Immature natural killer cell (primary cell): ENCODE data around the gene GPRC5A. TPM values are rescaled to one million over a fixed set of nuclear protein-coding genes. Genes with fewer than 3 reads are reported as not detected.

Experiments
- DNase-seq, 3 donors: peaks; one replicate each; pipeline ENCODE4 v3.0.0; 2022; ENCODE audit warnings: mixed read lengths in 1 of 3
- H3K27ac Mint-ChIP-seq, 6 donors: one replicate each; pipeline ENCODE4 v1.8.0; 2020; ENCODE audit warnings: mixed read lengths in 6 of 6, mild to moderate bottlenecking in 5 of 6, inconsistent platforms in 4 of 6, moderate library complexity in 3 of 6
- H3K27me3 Mint-ChIP-seq, 3 donors: one replicate each; pipeline ENCODE4 v1.8.0; 2020 to 2021; ENCODE audit warnings: low read depth in 3 of 3, mild to moderate bottlenecking in 3 of 3, mixed read lengths in 3 of 3, moderate library complexity in 3 of 3, inconsistent platforms in 1 of 3
- H3K36me3 Mint-ChIP-seq, 3 donors: one replicate each; pipeline ENCODE4 v1.8.0; 2020; ENCODE audit warnings: mixed read lengths in 3 of 3, inconsistent platforms in 2 of 3, mild to moderate bottlenecking in 2 of 3
- H3K4me1 Mint-ChIP-seq, 2 donors: one replicate each; pipeline ENCODE4 v1.8.0; 2020; ENCODE audit warnings: inconsistent platforms in 2 of 2, mild to moderate bottlenecking in 2 of 2, mixed read lengths in 2 of 2, moderate library complexity in 1 of 2
- H3K4me3 Mint-ChIP-seq, 5 donors: one replicate each; pipeline ENCODE4 v1.8.0; 2020; ENCODE audit warnings: mild to moderate bottlenecking in 5 of 5, mixed read lengths in 5 of 5, inconsistent platforms in 3 of 5, moderate library complexity in 3 of 5
- H3K9me3 Mint-ChIP-seq, 6 donors: one replicate each; pipeline ENCODE4 v1.8.0; 2020; ENCODE audit warnings: mild to moderate bottlenecking in 6 of 6, mixed read lengths in 6 of 6, inconsistent platforms in 4 of 6, moderate library complexity in 3 of 6
- polyA plus RNA-seq, 3 donors: library from polyadenylated mRNA; unstranded; fragments of 300-500 nt; fragmentation: Illumina TruSeq; gene quantifications; one replicate each; pipeline ENCODE4 v1.2.3, GENCODE V29; 2021

The GPRC5A gene
- polyA plus RNA-seq, 3 donors from 2014 or later: not detected

- H3K27me3 Mint-ChIP-seq: peaks cover 1 to 6% (median 1%) of the 10 kb centered on the region in 3 donors
- H3K9me3 Mint-ChIP-seq: no peaks in the 10 kb centered on the region
- H3K36me3 Mint-ChIP-seq: no peaks in the 10 kb centered on the region
- H3K4me1 Mint-ChIP-seq: no peaks in the 10 kb centered on the region
- H3K27ac Mint-ChIP-seq: peak overlapping the region in 3 of 6 donors; percentile 40 to 73 (median 44)
- peak overlapping the region; percentile 8 to 82 (median 62) for H3K4me3 Mint-ChIP-seq
- peak; percentile 37 to 83 (median 44) for DNase-seq
These were observed 36.1 kb downstream of the GPRC5A start for GRCh38 chr12:12927211-12928079.

- Mint-ChIP-seq H3K4me3 (no peak overlapping the region), H3K4me1 (no peaks in the 10 kb centered on the region), H3K36me3 (no peaks in the 10 kb centered on the region), H3K27ac (no peak overlapping the region), H3K27me3 (peaks cover 1 to 6% (median 1%) of the 10 kb centered on the region in 3 donors), H3K9me3 (no peaks in the 10 kb centered on the region)
- no peak for DNase-seq
These were observed 38.3 kb downstream of the GPRC5A start for GRCh38 chr12:12929696-12930095.

GRCh38 chr12:12930633-12931219 lies 39.4 kb downstream of the GPRC5A start:
- Mint-ChIP-seq H3K4me3 (no peak overlapping the region), H3K36me3 (no peaks in the 10 kb centered on the region), H3K27me3 (peaks cover 1 to 6% (median 1%) of the 10 kb centered on the region in 3 donors), H3K9me3 (no peaks in the 10 kb centered on the region), H3K4me1 (no peaks in the 10 kb centered on the region), H3K27ac (no peak overlapping the region)
- no peak for DNase-seq

GRCh38 chr12:12933742-12934141 lies 42.4 kb downstream of the GPRC5A start:
- DNase-seq: no peak
- H3K27me3 Mint-ChIP-seq: no peaks in the 10 kb centered on the region
- no peaks in the 10 kb centered on the region for H3K36me3 Mint-ChIP-seq
- H3K4me3 Mint-ChIP-seq: no peak overlapping the region
- no peaks in the 10 kb centered on the region for H3K4me1 Mint-ChIP-seq
- H3K9me3 Mint-ChIP-seq: no peaks in the 10 kb centered on the region
- H3K27ac Mint-ChIP-seq: no peak overlapping the region

- H3K27ac Mint-ChIP-seq: no peak overlapping the region
- no peak overlapping the region for H3K4me3 Mint-ChIP-seq
- no peaks in the 10 kb centered on the region for H3K9me3 Mint-ChIP-seq
- H3K27me3 Mint-ChIP-seq: peaks cover 0 to 4% (median 0%) of the 10 kb centered on the region in 3 donors
- H3K4me1 Mint-ChIP-seq: no peaks in the 10 kb centered on the region
- no peak for DNase-seq
- H3K36me3 Mint-ChIP-seq: no peaks in the 10 kb centered on the region
These were observed 43.2 kb downstream of the GPRC5A start for GRCh38 chr12:12934556-12934955.

GRCh38 chr12:12936983-12937491 lies 45.7 kb downstream of the GPRC5A start:
- no peak overlapping the region for H3K27ac Mint-ChIP-seq
- no peaks in the 10 kb centered on the region for H3K36me3 Mint-ChIP-seq
- no peak overlapping the region for H3K4me3 Mint-ChIP-seq
- peaks cover 0 to 4% (median 2%) of the 10 kb centered on the region in 3 donors for H3K27me3 Mint-ChIP-seq
- no peak for DNase-seq
- H3K4me1 Mint-ChIP-seq: no peaks in the 10 kb centered on the region
- no peaks in the 10 kb centered on the region for H3K9me3 Mint-ChIP-seq

- no peaks in the 10 kb centered on the region for H3K9me3 Mint-ChIP-seq
- H3K27me3 Mint-ChIP-seq: peaks cover 0 to 4% (median 2%) of the 10 kb centered on the region in 3 donors
- H3K27ac Mint-ChIP-seq: no peak overlapping the region
- H3K36me3 Mint-ChIP-seq: no peaks in the 10 kb centered on the region
- DNase-seq: no peak
- no peaks in the 10 kb centered on the region for H3K4me1 Mint-ChIP-seq
- no peak overlapping the region for H3K4me3 Mint-ChIP-seq
These were observed 47.2 kb downstream of the GPRC5A start for GRCh38 chr12:12938541-12938940.

GRCh38 chr12:12939888-12940287 lies 48.5 kb downstream of the GPRC5A start:
- Mint-ChIP-seq H3K9me3 (no peaks in the 10 kb centered on the region), H3K4me3 (no peak overlapping the region), H3K4me1 (no peaks in the 10 kb centered on the region), H3K27ac (no peak overlapping the region), H3K36me3 (no peaks in the 10 kb centered on the region), H3K27me3 (peaks cover 1 to 4% (median 2%) of the 10 kb centered on the region in 3 donors)
- DNase-seq: no peak

- Mint-ChIP-seq H3K27ac (no peak overlapping the region), H3K4me3 (no peak overlapping the region), H3K36me3 (no peaks in the 10 kb centered on the region), H3K27me3 (peaks cover 4 to 7% (median 4%) of the 10 kb centered on the region in 3 donors), H3K9me3 (no peaks in the 10 kb centered on the region), H3K4me1 (no peaks in the 10 kb centered on the region)
- no peak for DNase-seq
These were observed 50.3 kb downstream of the GPRC5A start for GRCh38 chr12:12941450-12942350.

- no peak overlapping the region for H3K27ac Mint-ChIP-seq
- H3K9me3 Mint-ChIP-seq: no peaks in the 10 kb centered on the region
- H3K4me1 Mint-ChIP-seq: no peaks in the 10 kb centered on the region
- DNase-seq: no peak
- peaks cover 4 to 7% (median 4%) of the 10 kb centered on the region in 3 donors for H3K27me3 Mint-ChIP-seq
- H3K36me3 Mint-ChIP-seq: no peaks in the 10 kb centered on the region
- no peak overlapping the region for H3K4me3 Mint-ChIP-seq
These were observed 52.4 kb downstream of the GPRC5A start for GRCh38 chr12:12943586-12944260.

- no peak overlapping the region for H3K27ac Mint-ChIP-seq
- H3K27me3 Mint-ChIP-seq: peaks cover 0 to 9% (median 7%) of the 10 kb centered on the region in 3 donors
- no peaks in the 10 kb centered on the region for H3K4me1 Mint-ChIP-seq
- no peaks in the 10 kb centered on the region for H3K9me3 Mint-ChIP-seq
- no peaks in the 10 kb centered on the region for H3K36me3 Mint-ChIP-seq
- DNase-seq: no peak
- no peak overlapping the region for H3K4me3 Mint-ChIP-seq
These were observed 54.2 kb downstream of the GPRC5A start for GRCh38 chr12:12945591-12945990.

- no peak for DNase-seq
- H3K4me3 Mint-ChIP-seq: no peak overlapping the region
- H3K27me3 Mint-ChIP-seq: peaks cover 0 to 10% (median 7%) of the 10 kb centered on the region in 3 donors
- no peaks in the 10 kb centered on the region for H3K36me3 Mint-ChIP-seq
- H3K27ac Mint-ChIP-seq: no peak overlapping the region
- no peaks in the 10 kb centered on the region for H3K9me3 Mint-ChIP-seq
- no peaks in the 10 kb centered on the region for H3K4me1 Mint-ChIP-seq
These were observed 55.5 kb downstream of the GPRC5A start for GRCh38 chr12:12946686-12947355.

- no peak for DNase-seq
- peaks cover 0 to 9% (median 7%) of the 10 kb centered on the region in 3 donors for H3K27me3 Mint-ChIP-seq
- H3K4me1 Mint-ChIP-seq: no peaks in the 10 kb centered on the region
- no peaks in the 10 kb centered on the region for H3K36me3 Mint-ChIP-seq
- no peak overlapping the region for H3K27ac Mint-ChIP-seq
- H3K4me3 Mint-ChIP-seq: no peak overlapping the region
- no peaks in the 10 kb centered on the region for H3K9me3 Mint-ChIP-seq
These were observed 56.5 kb downstream of the GPRC5A start for GRCh38 chr12:12947902-12948301.
